Mesothelial cell of epicardium (in vitro differentiated cells): ENCODE results near the gene IRX1. TPM values are rescaled to one million over a fixed set of nuclear protein-coding genes. Genes with fewer than 3 reads are reported as not detected.

ENCODE experiments used
- DNase-seq, 2 experiments: peaks; one replicate each; pipeline ENCODE4 v3.0.0; 2021; ENCODE audit warnings: low spot score in 2 of 2; ENCODE audit not compliant: unreplicated experiment in 2 of 2
- H3K27ac Mint-ChIP-seq: 2 replicates; pipeline ENCODE4 v1.8.0; 2021; ENCODE audit warnings: mixed read lengths
- H3K27me3 Mint-ChIP-seq: 2 replicates; pipeline ENCODE4 v1.8.0; 2021; ENCODE audit warnings: low read depth, mixed read lengths
- H3K36me3 Mint-ChIP-seq: 2 replicates; pipeline ENCODE4 v1.8.0; 2021; ENCODE audit warnings: mixed read lengths
- H3K4me1 Mint-ChIP-seq: 2 replicates; pipeline ENCODE4 v1.8.0; 2021; ENCODE audit warnings: mixed read lengths
- H3K4me3 Mint-ChIP-seq: 2 replicates; pipeline ENCODE4 v1.8.0; 2021; ENCODE audit warnings: mild to moderate bottlenecking, moderate library complexity, mixed read lengths
- H3K9me3 Mint-ChIP-seq: 2 replicates; pipeline ENCODE4 v1.8.0; 2021; ENCODE audit warnings: mixed read lengths
- total RNA-seq: library from RNA; stranded (reverse); gene quantifications from 3 replicates; pipeline ENCODE4 v1.2.1, GENCODE V29; 2021
- TF ChIP-seq, protein P1 (sequence below): fragments of 200-600 bp; sonication (generic); IDR thresholded peaks from one replicate; pipeline ENCODE4 v1.5.0; 2021; ENCODE audit warnings: antibody characterized with exemption; ENCODE audit not compliant: unreplicated experiment

The IRX1 gene
- total RNA-seq, 1 donor from 2014 or later: 68.5 TPM

- H3K27ac Mint-ChIP-seq: peak overlapping the region; percentile 87
- TF ChIP-seq, protein P1, sequence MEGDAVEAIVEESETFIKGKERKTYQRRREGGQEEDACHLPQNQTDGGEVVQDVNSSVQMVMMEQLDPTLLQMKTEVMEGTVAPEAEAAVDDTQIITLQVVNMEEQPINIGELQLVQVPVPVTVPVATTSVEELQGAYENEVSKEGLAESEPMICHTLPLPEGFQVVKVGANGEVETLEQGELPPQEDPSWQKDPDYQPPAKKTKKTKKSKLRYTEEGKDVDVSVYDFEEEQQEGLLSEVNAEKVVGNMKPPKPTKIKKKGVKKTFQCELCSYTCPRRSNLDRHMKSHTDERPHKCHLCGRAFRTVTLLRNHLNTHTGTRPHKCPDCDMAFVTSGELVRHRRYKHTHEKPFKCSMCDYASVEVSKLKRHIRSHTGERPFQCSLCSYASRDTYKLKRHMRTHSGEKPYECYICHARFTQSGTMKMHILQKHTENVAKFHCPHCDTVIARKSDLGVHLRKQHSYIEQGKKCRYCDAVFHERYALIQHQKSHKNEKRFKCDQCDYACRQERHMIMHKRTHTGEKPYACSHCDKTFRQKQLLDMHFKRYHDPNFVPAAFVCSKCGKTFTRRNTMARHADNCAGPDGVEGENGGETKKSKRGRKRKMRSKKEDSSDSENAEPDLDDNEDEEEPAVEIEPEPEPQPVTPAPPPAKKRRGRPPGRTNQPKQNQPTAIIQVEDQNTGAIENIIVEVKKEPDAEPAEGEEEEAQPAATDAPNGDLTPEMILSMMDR: no peak
- H3K9me3 Mint-ChIP-seq: no peaks in the 10 kb centered on the region
- H3K4me1 Mint-ChIP-seq: peaks cover 46% of the 10 kb centered on the region
- DNase-seq: no peak
- peaks cover 12% of the 10 kb centered on the region for H3K36me3 Mint-ChIP-seq
- peak overlapping the region; percentile 86 for H3K4me3 Mint-ChIP-seq
- H3K27me3 Mint-ChIP-seq: peaks cover 81% of the 10 kb centered on the region
Observed at GRCh38 chr5:3598769-3599211, 3.2 kb downstream of the IRX1 start.

DNA sequence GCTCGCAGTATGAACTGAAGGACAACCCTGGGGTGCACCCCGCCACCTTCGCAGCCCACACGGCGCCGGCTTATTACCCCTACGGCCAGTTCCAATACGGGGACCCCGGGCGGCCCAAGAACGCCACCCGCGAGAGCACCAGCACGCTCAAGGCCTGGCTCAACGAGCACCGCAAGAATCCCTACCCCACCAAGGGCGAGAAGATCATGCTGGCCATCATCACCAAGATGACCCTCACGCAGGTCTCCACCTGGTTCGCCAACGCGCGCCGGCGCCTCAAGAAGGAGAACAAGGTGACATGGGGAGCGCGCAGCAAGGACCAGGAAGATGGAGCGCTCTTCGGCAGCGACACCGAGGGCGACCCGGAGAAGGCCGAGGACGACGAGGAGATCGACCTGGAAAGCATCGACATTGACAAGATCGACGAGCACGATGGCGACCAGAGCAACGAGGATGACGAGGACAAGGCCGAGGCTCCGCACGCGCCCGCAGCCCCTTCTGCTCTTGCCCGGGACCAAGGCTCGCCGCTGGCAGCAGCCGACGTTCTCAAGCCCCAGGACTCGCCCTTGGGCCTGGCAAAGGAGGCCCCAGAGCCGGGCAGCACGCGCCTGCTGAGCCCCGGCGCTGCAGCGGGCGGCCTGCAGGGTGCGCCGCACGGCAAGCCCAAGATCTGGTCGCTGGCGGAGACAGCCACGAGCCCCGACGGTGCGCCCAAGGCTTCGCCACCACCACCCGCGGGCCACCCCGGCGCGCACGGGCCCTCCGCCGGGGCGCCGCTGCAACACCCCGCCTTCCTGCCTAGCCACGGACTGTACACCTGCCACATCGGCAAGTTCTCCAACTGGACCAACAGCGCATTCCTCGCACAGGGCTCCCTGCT is 3.8 kb downstream of the IRX1 start:
- Mint-ChIP-seq H3K27ac (peak overlapping the region; percentile 87), H3K4me1 (peaks cover 42% of the 10 kb centered on the region), H3K4me3 (peak overlapping the region; percentile 86), H3K9me3 (no peaks in the 10 kb centered on the region), H3K36me3 (peaks cover 15% of the 10 kb centered on the region), H3K27me3 (peaks cover 82% of the 10 kb centered on the region)
- TF ChIP-seq, protein P1: peak; percentile 36
- DNase-seq: peak in 1 of 2 experiments; percentile 58

DNA sequence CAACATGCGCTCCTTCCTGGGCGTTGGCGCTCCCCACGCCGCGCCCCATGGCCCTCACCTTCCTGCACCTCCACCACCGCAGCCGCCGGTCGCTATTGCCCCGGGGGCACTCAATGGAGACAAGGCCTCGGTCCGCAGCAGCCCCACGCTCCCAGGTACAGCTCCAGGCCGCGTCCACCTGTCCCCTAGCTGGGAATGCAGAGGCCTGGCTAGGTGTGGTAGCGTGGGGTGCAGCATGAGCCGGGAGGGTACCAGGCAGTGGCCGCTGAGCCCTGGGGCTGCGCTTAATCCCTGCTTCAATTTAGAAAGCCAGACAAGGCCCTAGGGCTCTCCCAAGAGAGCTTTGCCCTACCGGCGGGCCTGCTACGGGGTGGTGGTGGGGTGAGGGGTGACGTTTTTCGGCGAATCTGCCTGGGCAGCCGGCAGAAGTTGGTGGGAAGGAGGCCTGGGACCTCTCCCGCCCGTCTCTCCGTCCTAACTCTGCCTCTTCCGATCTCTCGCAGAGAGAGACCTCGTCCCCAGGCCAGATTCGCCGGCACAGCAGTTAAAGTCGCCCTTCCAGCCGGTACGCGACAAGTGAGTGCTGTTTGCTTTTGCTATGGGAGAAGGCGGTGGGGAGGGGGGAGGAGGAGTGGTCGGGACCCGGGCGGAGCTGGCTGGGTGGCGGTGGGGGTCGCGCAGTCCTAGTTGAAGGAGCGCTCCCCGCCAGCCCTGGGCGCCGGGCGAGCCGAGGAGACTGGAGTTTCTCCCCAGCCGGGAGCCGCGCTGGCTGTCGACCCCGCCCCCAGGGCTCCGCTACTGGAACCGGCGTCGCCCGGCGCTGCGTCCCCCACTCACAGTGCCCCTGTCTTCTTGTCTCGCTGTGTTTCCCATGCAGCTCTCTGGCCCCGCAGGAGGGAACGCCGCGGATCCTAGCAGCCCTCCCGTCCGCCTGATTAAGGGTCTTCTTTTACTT is 4.8 kb downstream of the IRX1 start:
- peaks cover 43% of the 10 kb centered on the region for H3K4me1 Mint-ChIP-seq
- H3K9me3 Mint-ChIP-seq: no peaks in the 10 kb centered on the region
- H3K27me3 Mint-ChIP-seq: peaks cover 88% of the 10 kb centered on the region
- H3K4me3 Mint-ChIP-seq: peak overlapping the region; percentile 49
- peaks cover 17% of the 10 kb centered on the region for H3K36me3 Mint-ChIP-seq
- TF ChIP-seq, protein P1: no peak
- peak overlapping the region; percentile 47 for H3K27ac Mint-ChIP-seq
- peak in 1 of 2 experiments; percentile 61 for DNase-seq

- Mint-ChIP-seq H3K27me3 (peaks cover 95% of the 10 kb centered on the region), H3K36me3 (peaks cover 17% of the 10 kb centered on the region), H3K4me1 (peaks cover 45% of the 10 kb centered on the region), H3K27ac (peak overlapping the region; percentile 36), H3K4me3 (peak overlapping the region; percentile 49), H3K9me3 (no peaks in the 10 kb centered on the region)
- no peak for DNase-seq
- TF ChIP-seq, protein P1: no peak
Observed at GRCh38 chr5:3601061-3601710, 5.6 kb downstream of the IRX1 start.
